GM21381 (cell line): Measurements from ENCODE around the gene SUGP2.
"Not testable (repeated sequence)": the region's sequence is repeated elsewhere in the genome, so short reads cannot be mapped to it uniquely, and the experiment has no call there.

ENCODE experiments used
- ATAC-seq: cut with Tn5 transposase; IDR thresholded peaks from one replicate; pipeline ENCODE4 v1.9.1; 2021; ENCODE audit warnings: mild to moderate bottlenecking, moderate library complexity; ENCODE audit not compliant: unreplicated experiment

Gene SUGP2

GRCh38 chr19:18961767-18962620 is 71.3 kb downstream of the SUGP2 start:
- no peak for ATAC-seq

- no peak for ATAC-seq
These were observed 72.9 kb downstream of the SUGP2 start for GRCh38 chr19:18960370-18960769.

GRCh38 chr19:18955042-18955441 is 78.3 kb downstream of the SUGP2 start:
- ATAC-seq = no peak

GRCh38 chr19:18954094-18954493 is 79.2 kb downstream of the SUGP2 start:
- no peak for ATAC-seq

GRCh38 chr19:18952364-18953003 is 80.8 kb downstream of the SUGP2 start:
- ATAC-seq = not testable (repeated sequence)

GRCh38 chr19:18951721-18952281 is 81.5 kb downstream of the SUGP2 start:
- ATAC-seq = no peak

GRCh38 chr19:18949858-18950257 is 83.5 kb downstream of the SUGP2 start:
- ATAC-seq = no peak

GRCh38 chr19:18948976-18949356 is 84.4 kb downstream of the SUGP2 start:
- no peak for ATAC-seq

- no peak for ATAC-seq
These were observed 85.0 kb downstream of the SUGP2 start for GRCh38 chr19:18948075-18948975.

GRCh38 chr19:18946918-18947317 is 86.4 kb downstream of the SUGP2 start:
- ATAC-seq = no peak

GRCh38 chr19:18946335-18946734 is 87.0 kb downstream of the SUGP2 start:
- ATAC-seq = no peak

- ATAC-seq = no peak
These were observed 88.0 kb downstream of the SUGP2 start for GRCh38 chr19:18945297-18945696.

- no peak for ATAC-seq
These were observed 89.9 kb downstream of the SUGP2 start for GRCh38 chr19:18943465-18943864.

- no peak for ATAC-seq
These were observed 90.6 kb downstream of the SUGP2 start for GRCh38 chr19:18942692-18943091.

GRCh38 chr19:18941628-18942354 is 91.5 kb downstream of the SUGP2 start:
- ATAC-seq = no peak
